HG02938 (cell line): ENCODE measurements around the gene ACTR2.
"Not testable (repeated sequence)": the region's sequence is repeated elsewhere in the genome, so short reads cannot be mapped to it uniquely, and the experiment has no call there.

Experiments used
- ATAC-seq: cut with Tn5 transposase; IDR thresholded peaks from one replicate; pipeline ENCODE4 v1.9.1; 2021; ENCODE audit warnings: mild to moderate bottlenecking, moderate library complexity; ENCODE audit not compliant: unreplicated experiment

ACTR2 gene

GRCh38 chr2:65227456-65228262 lies at the start of gene ACTR2:
TSS of gene ACTR2 (plus strand) at chr2:65227831. CDS start at chr2:65227910, 79 bp downstream.
- ATAC-seq, result peak; percentile 87

- ATAC-seq, result no peak
Measured at GRCh38 chr2:65182570-65182969, 45.1 kb upstream of the ACTR2 start.

GRCh38 chr2:65183406-65183805 lies 44.2 kb upstream of the ACTR2 start:
- not testable (repeated sequence) for ATAC-seq

GRCh38 chr2:65185012-65185411 lies 42.6 kb upstream of the ACTR2 start:
- no peak for ATAC-seq

- no peak for ATAC-seq
Measured at GRCh38 chr2:65186093-65186868, 41.4 kb upstream of the ACTR2 start.

- peak; percentile 64 for ATAC-seq
Measured at GRCh38 chr2:65186872-65187851, 40.5 kb upstream of the ACTR2 start.

- no peak for ATAC-seq
Measured at GRCh38 chr2:65193446-65193845, 34.2 kb upstream of the ACTR2 start.

- ATAC-seq, result no peak
Measured at GRCh38 chr2:65198737-65199136, 28.9 kb upstream of the ACTR2 start.

GRCh38 chr2:65199166-65199565 lies 28.5 kb upstream of the ACTR2 start:
- no peak for ATAC-seq

- no peak for ATAC-seq
Measured at GRCh38 chr2:65199891-65200290, 27.7 kb upstream of the ACTR2 start.

GRCh38 chr2:65204461-65205210 lies 23.0 kb upstream of the ACTR2 start:
- no peak for ATAC-seq

GRCh38 chr2:65212115-65212514 lies 15.5 kb upstream of the ACTR2 start:
- no peak for ATAC-seq

- no peak for ATAC-seq
Measured at GRCh38 chr2:65212619-65213018, 15.0 kb upstream of the ACTR2 start.

- ATAC-seq, result no peak
Measured at GRCh38 chr2:65213035-65213434, 14.6 kb upstream of the ACTR2 start.

- no peak for ATAC-seq
Measured at GRCh38 chr2:65214361-65214760, 13.3 kb upstream of the ACTR2 start.

- ATAC-seq, result no peak
Measured at GRCh38 chr2:65214843-65215242, 12.8 kb upstream of the ACTR2 start.

GRCh38 chr2:65215946-65216345 lies 11.7 kb upstream of the ACTR2 start:
- ATAC-seq, result no peak

GRCh38 chr2:65220432-65221131 lies 7.0 kb upstream of the ACTR2 start:
- no peak for ATAC-seq

- ATAC-seq, result not testable (repeated sequence)
Measured at GRCh38 chr2:65221275-65221674, 6.4 kb upstream of the ACTR2 start.
